IPS-18a (cell line): Measurements from ENCODE around the gene LDLRAD4.
"Not testable (repeated sequence)": the region's sequence is repeated elsewhere in the genome, so short reads cannot be mapped to it uniquely, and the experiment has no call there.

Source experiments
- H3K27ac ChIP-seq: one replicate; pipeline ENCODE4 v1.5.1; 2013; ENCODE audit warnings: low read length
- H3K27me3 ChIP-seq: one replicate; pipeline ENCODE4 v1.6.1; 2013; ENCODE audit warnings: mild to moderate bottlenecking, low read length; ENCODE audit not compliant: control insufficient read depth, insufficient read depth
- H3K36me3 ChIP-seq: one replicate; pipeline ENCODE4 v1.6.1; 2013; ENCODE audit warnings: low read depth, low read length; ENCODE audit not compliant: control insufficient read depth
- H3K4me1 ChIP-seq: one replicate; pipeline ENCODE4 v1.6.1; 2013; ENCODE audit warnings: low read depth, low read length; ENCODE audit not compliant: control insufficient read depth
- H3K4me3 ChIP-seq: one replicate; pipeline ENCODE4 v1.5.1; 2013; ENCODE audit warnings: low read length
- H3K9ac ChIP-seq: one replicate; pipeline ENCODE4 v1.6.1; 2013; ENCODE audit warnings: mild to moderate bottlenecking, low read length, moderate library complexity
- H3K9me3 ChIP-seq: one replicate; pipeline ENCODE4 v1.6.1; 2013; ENCODE audit warnings: low read depth, low read length; ENCODE audit not compliant: control insufficient read depth

Gene LDLRAD4

DNA sequence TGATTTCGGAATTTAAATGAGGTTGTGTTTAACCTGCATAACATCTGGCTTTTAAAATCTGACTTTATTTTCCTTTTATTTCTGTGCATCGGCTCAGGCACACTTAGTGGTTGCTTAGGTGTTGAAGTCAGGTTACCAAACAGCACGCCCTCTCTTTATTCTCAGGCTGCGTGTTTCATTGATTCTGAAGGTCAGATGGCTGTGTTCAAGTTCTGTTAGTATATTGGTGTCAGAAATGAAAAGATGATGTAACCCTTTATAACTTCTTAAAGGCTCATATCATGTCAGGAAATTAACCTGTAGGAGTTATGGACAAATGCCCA, 246.5 kb downstream of the LDLRAD4 start:
- no peaks in the 10 kb centered on the region for H3K4me1 ChIP-seq
- no peak overlapping the region for H3K4me3 ChIP-seq
- no peak overlapping the region for H3K9ac ChIP-seq
- no peaks in the 10 kb centered on the region for H3K9me3 ChIP-seq
- H3K27ac ChIP-seq: no peak overlapping the region
- no peaks in the 10 kb centered on the region for H3K27me3 ChIP-seq
- no peaks in the 10 kb centered on the region for H3K36me3 ChIP-seq

DNA sequence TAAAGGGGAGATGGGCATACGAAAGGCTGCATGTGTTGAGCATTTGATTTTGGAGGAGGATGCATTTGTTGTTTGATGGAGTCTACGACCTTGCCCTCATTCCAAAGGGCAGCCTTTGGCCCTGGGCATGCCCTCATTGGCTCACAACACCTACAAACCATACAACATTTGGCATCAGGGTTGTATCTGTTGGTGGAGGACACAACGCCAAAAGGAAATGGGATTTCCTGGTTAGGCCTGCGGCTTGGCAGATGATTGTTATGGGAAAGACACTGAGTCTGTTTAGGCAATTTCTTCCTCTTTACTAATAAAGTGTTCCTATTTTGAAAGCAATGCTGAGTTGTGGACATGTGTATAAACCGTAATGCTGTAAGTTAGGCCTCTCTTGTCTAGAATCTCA, 246.9 kb downstream of the LDLRAD4 start:
- no peak overlapping the region for H3K4me3 ChIP-seq
- H3K9me3 ChIP-seq: no peaks in the 10 kb centered on the region
- H3K36me3 ChIP-seq: no peaks in the 10 kb centered on the region
- H3K27ac ChIP-seq: no peak overlapping the region
- H3K27me3 ChIP-seq: no peaks in the 10 kb centered on the region
- H3K9ac ChIP-seq: no peak overlapping the region
- no peaks in the 10 kb centered on the region for H3K4me1 ChIP-seq

DNA sequence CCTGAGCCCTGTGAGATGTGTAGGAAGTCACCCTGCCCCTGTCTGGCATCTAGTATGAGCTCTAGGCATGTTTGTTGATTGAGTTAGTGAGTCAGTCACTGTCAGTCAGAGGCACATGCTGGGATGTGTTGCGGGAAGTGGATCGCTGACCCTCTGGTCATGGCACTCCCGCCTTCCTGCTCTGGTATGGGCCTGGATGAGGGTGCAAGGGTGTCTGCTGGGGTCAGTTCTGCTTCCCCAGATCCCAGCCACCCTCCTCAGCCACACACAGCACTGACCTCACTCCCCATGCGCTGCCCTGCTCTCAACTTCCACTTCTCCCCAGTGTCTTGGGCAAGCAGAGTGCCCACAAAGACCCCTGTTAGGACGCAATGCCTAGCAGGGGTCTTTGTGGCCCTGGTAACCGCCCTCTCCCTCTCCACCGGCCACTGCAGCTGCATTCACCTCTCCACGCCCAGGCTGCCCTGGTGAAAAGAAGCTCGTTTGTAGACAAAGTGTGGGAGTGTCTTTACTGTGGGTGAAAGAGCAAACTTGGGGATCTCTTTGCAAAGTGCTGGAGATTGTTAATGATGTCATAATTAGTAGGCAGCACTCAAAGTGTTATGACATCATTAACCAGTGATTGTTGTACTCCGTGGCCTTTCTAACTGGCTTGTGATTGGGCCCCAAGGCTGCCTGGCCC, 252.1 kb downstream of the LDLRAD4 start:
- Histone ChIP-seq H3K27ac (no peak overlapping the region), H3K36me3 (no peaks in the 10 kb centered on the region), H3K27me3 (no peaks in the 10 kb centered on the region), H3K4me1 (peaks cover 14% of the 10 kb centered on the region), H3K4me3 (no peak overlapping the region), H3K9ac (no peak overlapping the region), H3K9me3 (no peaks in the 10 kb centered on the region)

GRCh38 chr18:13471198-13471845, 252.8 kb downstream of the LDLRAD4 start:
- H3K27me3 ChIP-seq: no peaks in the 10 kb centered on the region
- no peak overlapping the region for H3K9ac ChIP-seq
- H3K27ac ChIP-seq: no peak overlapping the region
- H3K36me3 ChIP-seq: no peaks in the 10 kb centered on the region
- H3K4me3 ChIP-seq: no peak overlapping the region
- H3K4me1 ChIP-seq: peaks cover 14% of the 10 kb centered on the region
- no peaks in the 10 kb centered on the region for H3K9me3 ChIP-seq

DNA sequence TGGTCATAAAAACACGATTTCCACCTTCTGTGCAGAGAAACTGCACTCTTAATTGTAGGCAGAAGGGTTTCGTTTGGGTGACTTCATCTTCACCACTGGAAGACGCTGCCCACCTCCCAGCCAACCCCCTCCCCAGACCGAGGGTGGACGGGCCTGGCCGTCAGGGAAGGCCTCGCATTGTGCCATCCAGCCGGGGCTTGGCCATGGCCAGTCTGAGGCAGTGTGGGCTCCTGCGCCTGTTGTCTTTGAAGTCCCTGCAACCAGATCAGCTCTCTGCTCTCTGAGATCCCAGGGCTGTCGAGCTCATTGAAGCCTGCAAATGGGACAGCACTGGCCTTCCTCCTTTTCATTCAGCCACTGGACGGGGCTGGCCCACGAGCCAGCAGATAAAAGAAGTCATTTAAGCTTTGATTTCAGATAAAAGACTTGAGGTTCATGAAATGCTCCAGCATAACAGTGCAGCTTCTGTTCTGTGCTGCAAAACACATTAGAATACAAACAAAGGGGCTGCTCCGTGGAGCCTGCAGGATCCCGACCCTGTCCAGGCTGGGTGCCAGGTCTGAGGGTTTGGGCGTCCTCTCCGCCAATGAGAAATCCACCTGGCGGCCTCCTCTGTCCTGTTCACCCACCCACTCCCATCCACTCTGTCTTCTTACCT, 253.5 kb downstream of the LDLRAD4 start:
- Histone ChIP-seq H3K4me3 (no peak overlapping the region), H3K27ac (no peak overlapping the region), H3K36me3 (no peaks in the 10 kb centered on the region), H3K9ac (no peak overlapping the region), H3K4me1 (peaks cover 14% of the 10 kb centered on the region), H3K9me3 (no peaks in the 10 kb centered on the region), H3K27me3 (no peaks in the 10 kb centered on the region)

- Histone ChIP-seq H3K4me1 (peaks cover 14% of the 10 kb centered on the region), H3K4me3 (no peak overlapping the region)
Observed at GRCh38 chr18:13473751-13474150, 255.2 kb downstream of the LDLRAD4 start.

DNA sequence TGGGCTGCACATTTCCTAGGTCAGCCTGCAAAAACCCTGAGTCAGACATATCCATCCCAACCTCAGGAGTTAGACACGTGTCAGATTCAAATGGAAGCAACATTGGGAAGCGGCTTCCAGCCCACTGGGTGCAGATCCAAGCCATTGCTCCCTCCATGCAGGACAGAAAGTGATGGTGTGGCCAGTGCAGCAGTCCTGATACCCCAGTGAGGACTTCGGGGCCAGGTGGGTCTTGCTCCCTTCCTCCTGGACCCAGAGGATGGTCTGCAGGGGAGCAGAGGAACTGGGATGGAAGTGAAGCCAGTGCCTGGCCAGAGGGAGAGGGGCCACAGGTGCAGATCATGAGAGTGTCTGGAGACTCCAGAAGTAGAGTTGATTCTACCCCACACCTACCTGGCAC, 255.8 kb downstream of the LDLRAD4 start:
- H3K4me1 ChIP-seq: peaks cover 14% of the 10 kb centered on the region

More at GRCh38 chr18:13473751-13474150, 255.2 kb downstream of the LDLRAD4 start:
- Histone ChIP-seq H3K36me3 (no peaks in the 10 kb centered on the region), H3K9ac (no peak overlapping the region), H3K9me3 (no peaks in the 10 kb centered on the region), H3K27me3 (no peaks in the 10 kb centered on the region), H3K27ac (no peak overlapping the region)

GRCh38 chr18:13474907-13475545, 256.5 kb downstream of the LDLRAD4 start:
- Histone ChIP-seq H3K27ac (no peak overlapping the region), H3K27me3 (no peaks in the 10 kb centered on the region), H3K9ac (no peak overlapping the region), H3K36me3 (no peaks in the 10 kb centered on the region), H3K9me3 (no peaks in the 10 kb centered on the region), H3K4me3 (no peak overlapping the region), H3K4me1 (peaks cover 14% of the 10 kb centered on the region)

More for the DNA sequence above, 255.8 kb downstream of the LDLRAD4 start:
- Histone ChIP-seq H3K36me3 (no peaks in the 10 kb centered on the region), H3K4me3 (no peak overlapping the region), H3K9me3 (no peaks in the 10 kb centered on the region), H3K27me3 (no peaks in the 10 kb centered on the region), H3K27ac (no peak overlapping the region), H3K9ac (no peak overlapping the region)

DNA sequence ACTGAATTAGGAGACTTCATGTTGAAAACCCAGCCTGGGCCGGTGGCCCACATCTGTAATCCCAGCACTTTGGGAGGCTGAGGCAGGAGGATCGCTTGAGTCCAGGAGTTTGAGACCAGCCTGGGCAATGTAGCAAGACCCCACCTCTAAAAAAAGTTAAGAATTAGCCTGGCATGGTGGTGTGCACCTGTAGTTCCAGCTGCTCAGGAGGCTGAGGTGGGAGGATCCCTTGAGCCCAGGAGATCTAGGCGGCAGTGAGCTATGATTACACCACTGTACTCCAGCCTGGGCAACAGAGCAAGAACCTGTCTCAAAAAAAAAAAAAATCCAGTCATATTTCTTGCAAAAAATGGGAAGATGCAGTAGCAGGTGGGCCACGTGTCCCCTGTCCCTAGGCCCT, 257.8 kb downstream of the LDLRAD4 start:
- H3K4me1 ChIP-seq: peaks cover 11% of the 10 kb centered on the region
- not testable (repeated sequence) for H3K9me3 ChIP-seq, H3K4me3 ChIP-seq, H3K27me3 ChIP-seq, H3K27ac ChIP-seq, H3K36me3 ChIP-seq, H3K9ac ChIP-seq

DNA sequence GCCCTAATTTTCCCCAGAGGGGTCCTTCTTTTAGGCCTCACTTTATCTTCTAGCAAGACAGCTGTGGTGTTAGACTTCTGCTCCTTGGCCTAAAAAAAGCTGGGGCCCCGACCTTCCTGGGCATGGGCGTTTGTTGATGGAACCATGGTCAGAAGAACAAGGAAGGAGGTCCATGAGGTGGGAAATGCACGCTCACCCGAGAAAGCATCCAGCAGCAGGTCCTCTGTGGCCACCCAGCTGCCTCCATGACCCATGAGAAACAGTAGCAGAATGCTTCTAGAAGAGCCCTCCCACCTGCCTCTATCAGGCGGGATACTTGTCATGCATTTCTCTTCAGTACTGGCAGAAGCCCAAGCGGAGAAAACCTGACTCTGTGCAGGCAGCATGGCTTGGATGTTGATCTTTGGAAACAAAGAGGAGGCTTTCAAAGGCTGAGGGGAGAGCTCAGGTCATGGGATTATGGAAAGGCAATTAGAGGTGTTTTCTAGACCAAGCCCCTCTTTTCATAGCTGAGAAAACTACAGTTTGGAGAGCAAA, 258.7 kb downstream of the LDLRAD4 start:
- no peaks in the 10 kb centered on the region for H3K36me3 ChIP-seq
- no peak overlapping the region for H3K9ac ChIP-seq
- no peaks in the 10 kb centered on the region for H3K9me3 ChIP-seq
- H3K4me1 ChIP-seq: peaks cover 4% of the 10 kb centered on the region
- no peak overlapping the region for H3K27ac ChIP-seq
- no peak overlapping the region for H3K4me3 ChIP-seq
- H3K27me3 ChIP-seq: no peaks in the 10 kb centered on the region

- Histone ChIP-seq H3K27me3 (no peaks in the 10 kb centered on the region), H3K4me3 (no peak overlapping the region), H3K4me1 (no peaks in the 10 kb centered on the region), H3K9ac (no peak overlapping the region), H3K36me3 (no peaks in the 10 kb centered on the region), H3K9me3 (no peaks in the 10 kb centered on the region), H3K27ac (no peak overlapping the region)
Observed at GRCh38 chr18:13480571-13481255, 262.2 kb downstream of the LDLRAD4 start.
